GM21381 (cell line): ENCODE results near the gene CLSTN2.

ENCODE experiments used
- ATAC-seq: cut with Tn5 transposase; IDR thresholded peaks from one replicate; pipeline ENCODE4 v1.9.1; 2021; ENCODE audit warnings: mild to moderate bottlenecking, moderate library complexity; ENCODE audit not compliant: unreplicated experiment

CLSTN2 gene

GRCh38 chr3:140051019-140051957 is 116.3 kb downstream of the CLSTN2 start:
- no peak for ATAC-seq

- ATAC-seq, result no peak
These were observed 118.1 kb downstream of the CLSTN2 start for GRCh38 chr3:140052771-140053702.

GRCh38 chr3:140053794-140054193 is 118.8 kb downstream of the CLSTN2 start:
- ATAC-seq, result no peak

GRCh38 chr3:140055092-140055791 is 120.3 kb downstream of the CLSTN2 start:
- ATAC-seq, result no peak

- no peak for ATAC-seq
These were observed 121.1 kb downstream of the CLSTN2 start for GRCh38 chr3:140056047-140056446.

- no peak for ATAC-seq
These were observed 126.2 kb downstream of the CLSTN2 start for GRCh38 chr3:140061211-140061610.

- ATAC-seq, result no peak
These were observed 127.5 kb downstream of the CLSTN2 start for GRCh38 chr3:140062461-140062860.

- no peak for ATAC-seq
These were observed 132.5 kb downstream of the CLSTN2 start for GRCh38 chr3:140067487-140067886.

- ATAC-seq, result no peak
These were observed 133.6 kb downstream of the CLSTN2 start for GRCh38 chr3:140068494-140069017.

- ATAC-seq, result no peak
These were observed 138.5 kb downstream of the CLSTN2 start for GRCh38 chr3:140073278-140074045.

- no peak for ATAC-seq
These were observed 141.6 kb downstream of the CLSTN2 start for GRCh38 chr3:140076552-140076951.

- no peak for ATAC-seq
These were observed 142.4 kb downstream of the CLSTN2 start for GRCh38 chr3:140077406-140077805.

GRCh38 chr3:140078343-140078742 is 143.4 kb downstream of the CLSTN2 start:
- ATAC-seq, result no peak

GRCh38 chr3:140078940-140079339 is 144.0 kb downstream of the CLSTN2 start:
- ATAC-seq, result no peak

- ATAC-seq, result no peak
These were observed 146.9 kb downstream of the CLSTN2 start for GRCh38 chr3:140081887-140082286.

GRCh38 chr3:140085001-140085400 is 150.0 kb downstream of the CLSTN2 start:
- ATAC-seq, result no peak

- ATAC-seq, result no peak
These were observed 151.7 kb downstream of the CLSTN2 start for GRCh38 chr3:140086642-140087041.

- ATAC-seq, result no peak
These were observed 153.1 kb downstream of the CLSTN2 start for GRCh38 chr3:140088058-140088457.

GRCh38 chr3:140088513-140088912 is 153.5 kb downstream of the CLSTN2 start:
- ATAC-seq, result no peak
